Epithelial cell of proximal tubule (primary cell): ENCODE results near the gene SPOCK1. TPM values are rescaled to one million over a fixed set of nuclear protein-coding genes. Genes with fewer than 3 reads are reported as not detected.

Source experiments
- DNase-seq: peaks from one replicate; pipeline ENCODE4 v3.0.0-alpha.2; 2011; ENCODE audit warnings: low read depth
- H3K4me3 ChIP-seq: 2 replicates; pipeline ENCODE4 v1.5.1; 2011; ENCODE audit warnings: low read depth, mild to moderate bottlenecking, low read length
- CTCF ChIP-seq: conservative IDR thresholded peaks from 2 replicates; pipeline ENCODE4 v1.5.1; 2012; ENCODE audit warnings: low read depth, mild to moderate bottlenecking, low read length
- total RNA-seq: library from RNA; depleted of rRNA; stranded (reverse); fragments of >200 nt; gene quantifications from 2 replicates; pipeline ENCODE4 v1.2.3, GENCODE V29; 2015

SPOCK1 gene
- total RNA-seq, 1 donor from 2014 or later = 31.4 TPM

- H3K4me3 ChIP-seq = no peak overlapping the region
- DNase-seq = peak; percentile 73
- no peak for TF ChIP-seq CTCF
Observed at GRCh38 chr5:137310051-137310730, 188.9 kb downstream of the SPOCK1 start.

GRCh38 chr5:137309290-137309689 is 189.8 kb downstream of the SPOCK1 start:
- no peak for DNase-seq
- no peak for TF ChIP-seq CTCF
- H3K4me3 ChIP-seq = no peak overlapping the region

- H3K4me3 ChIP-seq = no peak overlapping the region
- TF ChIP-seq CTCF = no peak
- DNase-seq = no peak
Observed at GRCh38 chr5:137308311-137308710, 190.8 kb downstream of the SPOCK1 start.

GRCh38 chr5:137306903-137307302 is 192.2 kb downstream of the SPOCK1 start:
- DNase-seq = no peak
- TF ChIP-seq CTCF = no peak
- H3K4me3 ChIP-seq = no peak overlapping the region

GRCh38 chr5:137305971-137306602 is 193.0 kb downstream of the SPOCK1 start:
- no peak for TF ChIP-seq CTCF
- no peak for DNase-seq
- H3K4me3 ChIP-seq = no peak overlapping the region

GRCh38 chr5:137304226-137304874 is 194.8 kb downstream of the SPOCK1 start:
- no peak for TF ChIP-seq CTCF
- no peak for DNase-seq
- H3K4me3 ChIP-seq = no peak overlapping the region
